ENCODE data around the gene THUMPD2.
"Not testable (repeated sequence)": the region's sequence is repeated elsewhere in the genome, so short reads cannot be mapped to it uniquely, and the experiment has no call there.

Gene THUMPD2

GRCh38 chr2:39778775-39779340, at the start of gene THUMPD2:
Gene THUMPD2, minus strand, starts transcription at chr2:39779258. Its CDS starts 19 bp downstream, at chr2:39779239.
- peak; percentile 31 for DNase-seq

- DNase-seq: no peak
Observed at GRCh38 chr2:39821871-39822270, 42.8 kb upstream of the THUMPD2 start.

DNA sequence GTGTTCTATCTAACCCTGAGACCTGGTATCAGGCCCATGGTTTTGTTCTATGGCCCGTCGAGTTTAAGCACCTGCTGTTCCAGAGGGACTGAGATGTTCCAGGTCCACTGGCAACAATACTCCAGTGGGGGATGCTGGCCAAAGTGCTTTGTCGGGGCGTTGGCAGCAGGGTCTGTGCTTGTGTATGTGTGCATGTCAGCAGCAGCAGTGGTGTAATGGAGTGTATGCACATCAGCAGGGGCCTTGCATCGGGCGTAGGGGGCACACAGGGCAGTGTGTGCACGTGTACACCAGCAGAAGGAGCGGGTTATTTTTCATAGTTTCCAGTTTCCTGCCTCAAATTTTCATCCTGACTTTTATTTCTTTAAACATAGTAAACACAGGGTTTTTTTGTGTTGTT, 37.8 kb upstream of the THUMPD2 start:
- no peak for DNase-seq

DNA sequence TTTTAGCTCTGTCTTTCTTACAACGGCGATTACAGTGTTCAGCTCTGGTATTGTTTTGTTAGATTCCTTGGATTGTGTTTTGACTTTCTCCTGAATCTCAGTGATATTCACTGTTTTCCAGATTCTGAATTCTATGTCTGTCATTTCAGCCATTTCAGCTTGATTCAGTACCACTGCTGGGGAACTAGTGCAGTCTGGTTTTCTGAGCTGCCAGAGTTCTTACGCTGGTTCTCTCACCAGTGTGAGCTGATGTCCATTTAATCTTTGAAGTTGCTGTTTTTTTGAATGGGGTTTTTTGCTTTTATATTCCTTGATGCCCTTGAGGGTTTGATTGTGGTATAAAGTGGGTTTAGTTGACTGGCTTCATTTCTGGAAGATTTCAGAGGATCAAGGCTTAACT, 37.4 kb upstream of the THUMPD2 start:
- no peak for DNase-seq

DNA sequence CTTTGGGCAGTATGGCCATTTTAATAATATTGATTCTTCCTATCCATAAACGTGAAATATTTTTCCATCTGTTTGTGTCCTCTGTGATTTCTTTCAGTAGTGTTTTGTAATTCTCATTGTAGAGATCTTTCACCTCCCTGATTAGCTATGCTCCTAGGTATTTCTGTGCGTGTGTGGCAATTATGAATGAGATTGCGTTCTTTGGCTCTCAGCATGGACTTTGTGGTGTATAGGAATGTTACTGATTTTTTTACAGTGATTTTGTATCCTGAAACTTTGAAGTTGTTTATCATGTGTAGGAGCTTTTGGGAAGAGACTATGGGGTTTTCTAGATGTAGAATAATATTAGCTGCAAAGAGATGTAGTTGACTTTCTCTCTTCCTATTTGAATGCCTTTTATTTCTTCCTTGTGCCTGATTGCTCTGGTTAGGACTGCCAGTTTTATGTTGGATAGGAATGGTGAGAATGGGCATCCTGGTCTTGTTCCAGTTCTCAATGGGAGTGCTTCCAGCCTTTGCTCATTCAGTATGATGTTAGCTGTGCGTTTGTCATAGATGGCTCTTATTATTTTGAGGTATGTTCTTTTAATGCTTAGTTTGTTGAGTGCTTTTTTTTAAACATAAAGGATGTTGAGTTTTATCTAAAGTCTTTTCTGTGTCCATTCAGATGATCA, 27.0 kb upstream of the THUMPD2 start:
- no peak for DNase-seq

GRCh38 chr2:39803839-39804238, 24.8 kb upstream of the THUMPD2 start:
- no peak for DNase-seq

- DNase-seq: no peak
Observed at GRCh38 chr2:39800752-39801151, 21.7 kb upstream of the THUMPD2 start.

DNA sequence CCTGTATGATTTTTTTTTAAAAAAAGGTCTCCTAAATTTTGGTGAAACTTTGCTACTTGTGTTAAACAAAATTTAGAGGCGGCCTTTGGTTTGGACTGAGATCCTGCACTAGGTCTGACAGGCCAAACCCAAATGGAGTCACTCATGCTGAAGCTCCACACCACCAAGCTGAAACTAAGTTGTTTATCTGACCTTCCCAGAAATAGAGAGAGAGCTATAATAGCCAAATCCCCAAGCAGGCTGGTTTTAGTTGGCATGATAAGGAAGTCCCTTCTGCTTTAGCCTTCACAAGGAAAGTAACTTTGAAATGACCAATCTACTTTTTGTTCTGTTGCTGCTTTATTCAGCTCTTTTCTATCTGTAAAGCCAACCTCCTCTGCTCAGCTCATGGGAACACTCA, 17.1 kb upstream of the THUMPD2 start:
- DNase-seq: no peak

DNA sequence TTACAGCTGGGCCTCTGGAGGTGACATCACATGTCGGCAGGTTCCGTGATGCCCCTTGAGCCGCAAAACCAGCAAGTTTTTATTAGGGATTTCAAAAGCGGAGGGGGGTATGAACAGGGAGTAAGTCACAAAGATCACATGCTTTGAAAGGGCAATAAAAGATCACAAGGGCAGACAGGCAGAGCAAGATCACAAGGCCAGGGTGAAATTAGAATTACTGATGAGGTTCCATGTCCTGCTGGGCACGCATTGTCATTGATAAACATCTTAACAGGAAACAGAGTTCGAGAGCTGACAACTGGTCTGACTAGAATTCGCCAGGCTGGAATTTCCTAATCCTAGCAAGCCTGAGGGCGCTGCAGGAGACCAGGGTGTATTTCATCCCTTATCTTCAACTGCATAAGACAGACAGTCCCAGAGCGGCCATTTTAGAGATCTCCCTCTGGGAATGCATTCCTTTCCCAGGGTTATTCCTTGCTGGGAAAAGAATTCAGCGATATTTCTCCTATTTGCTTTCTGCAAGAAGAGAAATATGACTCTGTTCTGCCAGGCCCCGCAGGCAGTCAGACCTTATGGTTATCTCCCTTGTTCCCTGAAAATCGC, 11.3 kb upstream of the THUMPD2 start:
- not testable (repeated sequence) for DNase-seq

- no peak for DNase-seq
Observed at GRCh38 chr2:39787950-39788349, 8.9 kb upstream of the THUMPD2 start.

GRCh38 chr2:39786761-39787522, 7.9 kb upstream of the THUMPD2 start:
- DNase-seq: no peak

- DNase-seq: no peak
Observed at GRCh38 chr2:39782591-39782990, 3.5 kb upstream of the THUMPD2 start.

GRCh38 chr2:39781697-39782096, 2.6 kb upstream of the THUMPD2 start:
- no peak for DNase-seq

DNA sequence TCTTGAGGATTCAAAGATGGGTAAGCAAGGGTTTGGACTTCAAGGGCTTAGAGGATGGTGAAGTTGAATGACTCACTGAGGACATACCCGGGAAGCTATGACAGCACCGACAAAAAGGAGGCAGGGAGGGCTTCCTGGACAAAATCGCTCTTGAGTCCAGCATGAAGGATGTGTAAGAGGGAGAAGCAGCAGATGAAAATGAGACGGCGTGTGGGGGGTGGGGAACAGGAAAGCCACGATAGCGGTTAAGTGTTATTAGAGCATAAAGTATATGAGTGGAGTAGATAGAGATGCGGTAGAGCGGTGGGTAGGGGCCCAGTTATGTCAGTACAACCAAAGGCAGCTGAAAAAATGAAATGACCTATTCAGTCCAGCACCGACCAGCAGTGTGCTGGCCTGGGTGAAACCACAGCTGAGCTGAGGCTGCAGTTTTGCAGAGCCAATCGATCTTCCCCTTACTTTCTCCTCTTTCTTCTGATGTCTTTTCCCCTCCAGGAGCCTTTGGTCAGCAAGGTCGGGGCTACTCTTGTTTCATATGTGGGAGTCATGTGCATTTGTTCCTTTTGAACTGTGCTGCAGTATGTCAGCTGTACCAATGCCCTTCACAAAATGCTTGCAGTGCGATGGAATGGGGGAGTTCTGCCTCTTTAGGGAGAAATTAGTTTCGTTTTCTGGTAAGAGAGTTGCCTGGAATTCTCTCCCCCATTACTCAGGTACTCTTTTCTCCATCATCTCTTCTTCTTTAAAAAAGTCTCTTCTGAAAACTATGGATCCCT, 2.0 kb upstream of the THUMPD2 start:
- no peak for DNase-seq

DNA sequence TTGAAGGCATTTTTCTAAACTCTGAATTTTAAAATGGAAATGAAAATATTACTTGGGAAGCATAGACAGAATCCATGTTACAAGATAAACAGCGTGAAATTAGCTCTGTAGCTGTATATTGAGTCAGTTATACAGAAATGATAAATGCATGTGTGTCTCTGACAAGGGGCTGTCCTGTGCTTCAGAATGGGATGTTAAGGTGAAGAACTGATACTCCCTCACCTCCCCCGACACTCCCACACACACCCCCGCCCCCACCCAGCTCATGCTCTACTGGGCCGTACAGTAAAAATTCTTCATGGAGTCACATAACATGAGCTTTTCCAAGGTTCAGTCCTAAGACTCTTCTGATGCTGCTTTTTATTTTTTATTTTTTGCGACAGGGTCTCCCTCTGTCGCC, 869 bp upstream of the THUMPD2 start:
- no peak for DNase-seq

GRCh38 chr2:39779341-39779851, 338 bp upstream of the THUMPD2 start:
- DNase-seq: no peak

GRCh38 chr2:39778233-39778632, 825 bp downstream of the THUMPD2 start:
- DNase-seq: no peak

DNA sequence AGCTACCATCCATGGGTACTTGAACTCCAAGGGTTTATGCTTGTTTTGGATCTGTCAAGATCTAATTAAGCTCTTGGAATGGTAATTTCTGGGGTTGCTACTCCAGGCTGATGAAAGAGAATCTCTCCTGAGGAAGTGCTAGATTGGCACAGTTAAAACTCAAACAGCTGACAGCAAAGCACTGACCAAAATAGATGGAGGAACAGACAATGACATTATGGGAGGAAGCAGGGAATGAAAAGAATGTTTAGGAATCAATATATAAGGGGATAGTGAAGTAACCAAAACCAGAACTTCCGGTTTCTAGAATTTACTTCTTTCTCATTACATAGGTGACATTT, 6.3 kb downstream of the THUMPD2 start:
- no peak for DNase-seq

GRCh38 chr2:39772086-39772811, 6.8 kb downstream of the THUMPD2 start:
- no peak for DNase-seq

- no peak for DNase-seq
Observed at GRCh38 chr2:39762448-39762847, 16.6 kb downstream of the THUMPD2 start.

GRCh38 chr2:39757156-39757555, 21.9 kb downstream of the THUMPD2 start:
- no peak for DNase-seq

DNA sequence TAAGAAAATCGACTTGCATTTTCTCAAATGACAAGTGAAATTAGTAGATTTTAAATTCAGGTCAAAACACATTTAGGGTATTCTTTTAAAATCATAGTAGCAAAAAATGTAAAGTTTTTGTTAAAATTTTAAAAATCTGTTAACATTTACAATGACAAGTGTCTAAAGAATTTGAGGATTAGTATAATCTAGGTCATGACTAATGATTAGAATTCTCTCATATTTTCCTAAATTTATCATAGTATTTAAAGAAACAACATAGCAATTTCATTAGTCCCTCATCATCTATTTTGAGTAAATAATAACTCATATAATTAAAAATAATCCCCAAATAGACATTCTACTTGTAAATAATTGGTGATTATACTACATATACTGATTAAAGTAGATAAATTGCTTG, 23.6 kb downstream of the THUMPD2 start:
- DNase-seq: no peak
